Measurements from ENCODE around the gene KLHL7.

KLHL7 gene

DNA sequence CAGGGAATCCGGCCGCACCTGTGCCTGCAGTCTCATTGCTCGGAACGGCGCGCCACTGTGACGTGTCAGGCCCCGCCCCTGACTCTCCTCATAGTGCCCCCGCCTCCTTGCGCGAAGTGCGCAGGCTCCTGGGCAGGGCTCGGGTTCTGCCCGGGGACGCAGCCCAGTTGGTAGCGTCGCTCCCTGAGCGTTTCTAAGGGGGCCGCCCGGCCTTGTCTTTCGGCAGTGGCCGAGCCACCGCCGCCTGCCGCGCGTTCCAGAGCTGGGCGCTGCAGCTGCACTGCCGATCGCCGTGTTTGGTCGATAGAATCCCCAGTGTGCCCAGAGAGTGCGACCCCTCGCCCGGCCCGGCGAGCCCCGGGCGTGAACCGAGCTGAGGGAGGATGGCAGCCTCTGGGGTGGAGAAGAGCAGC lies at the start of gene KLHL7:
TSS of gene KLHL7 (plus strand) at position 142 of the 413 bp plus-strand sequence. CDS start at position 384, 242 bp downstream.
- DNase-seq (ENCODE audit: low spot score), result peak; percentile 97

- DNase-seq (ENCODE audit: low spot score), result no peak
Measured at GRCh38 chr7:23058408-23059096, 47.0 kb upstream of the KLHL7 start.

DNA sequence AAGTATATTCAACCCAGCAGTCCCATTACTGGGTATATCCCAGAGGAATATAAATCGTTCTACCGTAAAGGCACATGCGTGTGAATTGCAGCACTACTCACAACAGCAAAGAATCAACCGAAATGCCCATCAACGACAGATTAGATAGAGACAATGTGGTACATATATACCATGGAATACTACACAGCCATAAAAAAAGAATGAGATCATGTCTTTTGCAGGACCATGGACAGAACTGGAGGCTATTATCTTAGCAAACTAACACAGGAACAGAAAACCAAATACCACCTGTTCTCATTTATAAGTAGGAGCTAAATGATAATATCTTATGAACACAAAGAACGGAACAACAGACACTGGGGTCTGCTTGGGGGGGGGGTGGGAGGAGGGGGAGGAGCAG lies 44.3 kb upstream of the KLHL7 start:
- no peak for DNase-seq (ENCODE audit: low spot score)

DNA sequence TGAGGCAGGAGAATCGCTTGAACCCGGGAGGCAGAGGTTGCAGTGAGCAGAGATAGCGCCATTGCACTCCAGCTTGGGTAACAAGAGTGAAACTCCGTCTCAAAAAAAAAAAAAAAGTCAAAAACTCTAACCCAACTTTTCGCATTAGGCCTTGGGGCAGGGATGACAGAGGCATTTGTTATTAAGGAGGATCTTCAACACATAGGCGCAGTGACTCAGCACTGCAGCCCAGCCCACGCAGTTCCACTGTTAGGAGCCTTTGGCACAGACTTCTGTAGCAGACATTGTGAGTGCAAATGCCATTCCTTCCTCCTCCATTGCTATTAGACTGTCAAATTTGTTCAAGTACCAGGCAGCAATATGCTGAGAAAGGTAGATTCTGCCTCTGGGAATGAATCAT lies 43.1 kb upstream of the KLHL7 start:
- DNase-seq (ENCODE audit: low spot score), result no peak

DNA sequence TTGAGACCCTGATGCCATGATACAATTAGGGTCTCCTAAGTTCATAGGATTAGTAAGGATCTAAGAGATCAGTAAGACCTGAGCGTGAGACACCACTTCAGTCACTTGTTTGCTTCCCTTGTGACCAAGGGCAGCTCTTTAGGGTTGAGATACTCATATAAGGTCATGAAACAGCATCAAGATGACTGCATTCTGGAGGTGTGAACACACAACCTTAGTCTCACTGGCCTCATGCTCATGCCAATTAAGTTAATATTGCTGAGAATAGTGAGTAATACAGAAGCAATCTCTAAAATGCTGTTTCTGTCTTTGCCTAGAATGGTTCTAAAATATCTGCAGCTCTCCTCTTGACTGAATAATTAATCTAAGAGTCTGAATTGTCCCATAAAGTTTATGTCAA lies 39.6 kb upstream of the KLHL7 start:
- no peak for DNase-seq (ENCODE audit: low spot score)

GRCh38 chr7:23067271-23067670 lies 38.3 kb upstream of the KLHL7 start:
- DNase-seq (ENCODE audit: low spot score), result no peak

- DNase-seq (ENCODE audit: low spot score), result no peak
Measured at GRCh38 chr7:23072048-23072447, 33.5 kb upstream of the KLHL7 start.

- no peak for DNase-seq (ENCODE audit: low spot score)
Measured at GRCh38 chr7:23072922-23073321, 32.7 kb upstream of the KLHL7 start.

GRCh38 chr7:23074443-23075261 lies 30.9 kb upstream of the KLHL7 start:
- DNase-seq (ENCODE audit: low spot score), result no peak

- DNase-seq (ENCODE audit: low spot score), result no peak
Measured at GRCh38 chr7:23075571-23075970, 30.0 kb upstream of the KLHL7 start.

DNA sequence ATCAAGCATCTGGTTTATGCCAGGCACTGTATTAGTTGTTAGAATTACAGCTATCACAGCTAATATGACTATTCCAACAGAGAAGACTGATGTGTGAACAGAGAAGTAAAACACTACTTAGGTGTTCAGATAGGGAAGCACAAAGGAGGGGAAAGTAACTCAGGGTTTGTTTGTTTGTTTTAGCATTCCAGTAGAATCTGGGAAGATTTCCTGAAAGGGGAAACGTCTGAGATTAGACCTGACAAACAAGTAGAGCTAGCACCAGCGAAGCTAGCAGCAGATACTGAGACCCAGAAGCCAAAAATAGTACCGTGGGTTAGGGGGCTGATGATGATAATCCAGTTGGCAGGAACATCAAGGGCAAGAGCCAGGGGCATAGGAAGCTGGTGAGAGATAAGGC lies 28.8 kb upstream of the KLHL7 start:
- DNase-seq (ENCODE audit: low spot score), result no peak

DNA sequence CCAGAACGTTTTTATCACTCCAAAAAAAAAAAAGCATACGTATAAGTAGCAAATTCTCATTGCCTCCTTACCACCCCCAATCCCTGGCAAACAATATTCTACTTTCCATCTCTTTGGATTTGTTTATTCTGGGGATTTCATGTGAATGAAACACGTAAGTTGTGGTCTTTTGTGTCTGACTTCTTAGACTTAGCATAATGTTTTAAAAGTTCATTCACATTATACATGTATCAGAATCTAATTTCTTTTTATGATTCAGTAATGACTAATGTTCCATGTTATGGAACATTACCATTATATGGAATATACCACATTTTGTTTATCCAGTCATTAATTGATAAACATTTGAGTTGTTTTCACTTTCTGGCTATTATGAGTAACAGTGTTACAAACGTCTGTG lies 12.5 kb upstream of the KLHL7 start:
- DNase-seq (ENCODE audit: low spot score), result no peak

- DNase-seq (ENCODE audit: low spot score), result no peak
Measured at GRCh38 chr7:23093546-23093945, 12.0 kb upstream of the KLHL7 start.

DNA sequence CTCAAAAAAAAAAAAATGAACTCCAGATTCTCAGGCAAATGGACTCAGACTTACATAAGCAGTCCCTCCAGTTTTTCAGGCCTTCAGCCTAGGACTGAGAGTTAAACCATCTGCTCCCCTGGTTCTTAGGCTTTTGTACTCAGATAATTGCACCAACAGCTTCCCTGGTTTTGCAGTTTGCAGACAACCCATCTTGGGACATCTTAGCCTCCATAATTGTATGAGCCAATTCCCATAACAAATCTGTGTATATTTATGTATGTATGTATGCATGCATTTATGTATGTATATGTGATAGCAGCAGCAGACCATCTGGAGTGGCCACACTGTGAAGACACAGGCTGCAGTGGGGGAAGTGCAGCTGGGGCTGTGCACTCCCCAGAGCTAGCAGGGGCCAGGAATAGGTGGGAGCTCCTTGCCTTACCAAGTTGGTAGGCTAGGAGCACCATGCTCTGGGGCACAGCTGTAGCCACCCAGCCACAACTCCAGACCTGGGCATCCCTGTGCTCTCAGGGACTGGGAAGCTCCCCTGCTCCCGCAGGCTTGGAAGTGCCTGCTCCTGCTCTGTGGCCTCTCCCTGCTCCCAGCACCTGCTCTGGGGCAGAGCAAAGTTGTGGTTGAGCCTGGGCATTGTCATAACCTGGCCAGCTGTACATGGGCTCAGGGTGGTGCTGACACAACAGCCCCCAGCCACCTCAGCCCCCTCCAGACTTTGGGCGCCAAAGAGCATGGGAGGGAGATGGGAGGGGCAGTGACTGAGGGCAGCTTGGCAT lies 8.9 kb upstream of the KLHL7 start:
- no peak for DNase-seq (ENCODE audit: low spot score)

- DNase-seq (ENCODE audit: low spot score), result no peak
Measured at GRCh38 chr7:23098029-23098428, 7.6 kb upstream of the KLHL7 start.

DNA sequence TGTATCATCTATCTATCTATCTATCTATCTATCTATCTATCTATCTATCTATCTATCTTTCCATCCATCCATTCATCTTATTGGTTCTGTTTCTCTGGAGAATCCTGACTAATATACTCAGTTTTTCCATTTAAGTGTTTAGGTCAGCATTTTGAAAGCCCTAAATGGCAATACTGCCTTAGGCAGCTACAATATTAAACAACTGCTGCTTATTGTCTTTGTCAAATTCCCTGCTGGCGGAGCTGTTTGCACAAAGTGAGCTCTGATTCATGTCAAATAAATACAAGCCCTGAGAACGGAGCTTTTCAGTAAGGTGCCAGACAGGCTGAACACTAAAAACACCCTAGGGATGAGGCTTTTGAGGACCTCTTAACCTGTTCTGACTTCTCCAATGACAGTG lies 7.1 kb upstream of the KLHL7 start:
- no peak for DNase-seq (ENCODE audit: low spot score)

- DNase-seq (ENCODE audit: low spot score), result no peak
Measured at GRCh38 chr7:23100697-23101096, 4.9 kb upstream of the KLHL7 start.

GRCh38 chr7:23105086-23105643 lies 420 bp upstream of the KLHL7 start:
- DNase-seq (ENCODE audit: low spot score), result no peak

- peak; percentile 66 for DNase-seq (ENCODE audit: low spot score)
Measured at GRCh38 chr7:23106057-23106822, 655 bp downstream of the KLHL7 start.

DNA sequence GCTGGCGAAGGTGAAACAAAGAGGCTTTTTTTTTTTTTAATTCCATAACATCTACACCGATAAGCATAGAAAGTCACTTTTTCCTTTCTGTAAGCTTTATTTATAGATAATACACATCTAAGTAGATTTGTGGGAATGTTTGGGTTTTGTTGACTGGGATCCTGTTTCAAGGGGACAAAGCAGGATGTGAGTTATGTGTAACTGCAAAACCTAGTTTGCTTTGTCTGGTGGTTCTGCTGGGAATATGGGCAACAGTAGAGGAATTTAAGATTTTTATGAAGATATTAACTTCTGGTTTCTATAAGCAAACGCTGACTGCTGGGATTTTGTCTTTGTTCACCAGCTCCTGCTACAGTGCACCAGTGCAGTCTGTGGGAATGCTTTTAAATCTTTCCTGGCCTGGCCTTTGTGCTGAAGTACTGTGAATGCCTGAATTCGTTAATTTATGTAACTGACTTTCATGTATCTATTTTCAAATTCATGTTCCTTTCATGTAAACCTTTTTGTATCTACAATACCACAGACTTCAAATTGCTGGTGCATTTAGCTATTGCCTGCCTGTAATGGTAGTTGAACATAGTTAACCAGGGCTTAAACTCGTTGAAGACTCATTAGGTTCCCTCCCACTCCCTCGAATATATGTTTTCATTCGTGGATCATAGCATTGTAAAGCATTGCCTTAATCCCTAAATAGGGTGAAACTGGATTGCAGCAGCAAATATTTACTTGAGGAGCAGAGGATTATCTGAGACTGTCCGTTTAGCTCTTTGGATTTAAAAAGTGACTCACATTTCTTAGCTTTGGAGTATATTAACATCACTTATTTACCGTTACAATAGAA lies 1.5 kb downstream of the KLHL7 start:
- no peak for DNase-seq (ENCODE audit: low spot score)

- DNase-seq (ENCODE audit: low spot score), result no peak
Measured at GRCh38 chr7:23107781-23108180, 2.2 kb downstream of the KLHL7 start.

Measured in ecto neural progenitor cell (in vitro differentiated cells).